ENCODE data around the gene ITIH3. TPM values are rescaled to one million over a fixed set of nuclear protein-coding genes. Genes with fewer than 3 reads are reported as not detected.

The ITIH3 gene
- total and polyA plus RNA-seq, 2 of the 4 experiments (the other 2 are of a cell fraction) = 0.72 to 0.94 TPM

DNA sequence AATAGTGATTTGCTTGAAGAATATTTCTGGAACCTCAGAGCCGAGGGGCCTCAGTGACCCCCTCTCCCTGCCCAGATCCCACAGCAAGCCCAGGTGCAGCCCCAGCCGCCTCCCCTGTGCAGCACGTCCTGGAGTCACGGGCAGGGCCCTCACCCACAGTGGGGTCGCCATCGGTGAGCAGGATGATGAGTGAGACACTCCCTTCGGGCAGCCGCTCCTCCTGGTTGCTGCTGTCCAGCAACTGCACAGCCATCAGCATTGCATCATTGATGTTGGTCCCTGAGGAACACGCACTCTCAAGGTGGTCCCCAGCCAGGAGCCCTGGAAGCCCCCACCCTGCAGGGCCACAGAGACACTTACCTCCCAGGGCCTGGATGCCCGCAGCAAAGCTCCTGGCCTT lies 29.4 kb downstream of the ITIH3 start:
- Histone ChIP-seq H3K14ac (replicated peaks; ENCODE audit: low read depth, low read length) (no peak overlapping the region), H4K8ac (ENCODE audit: low read depth in 2 of 2, low read length in 2 of 2) (no peak overlapping the region), H4K91ac (ENCODE audit: insufficient read depth, low read depth, low read length) (no peak overlapping the region), H2BK20ac (ENCODE audit: low read depth, low read length) (no peak overlapping the region), H4K20me1 (ENCODE audit: insufficient read depth, low read length) (no peaks in the 10 kb centered on the region), H2BK15ac (ENCODE audit: low read depth, low read length) (no peak overlapping the region), H3K18ac (ENCODE audit: low read depth, low read length) (no peak overlapping the region), H3K36me3 (ENCODE audit: control insufficient read depth, insufficient read depth, low read length) (no peaks in the 10 kb centered on the region), H3K9me1 (ENCODE audit: insufficient read depth, low read length) (no peaks in the 10 kb centered on the region), H3K4ac (ENCODE audit: low read depth, low read length) (no peak overlapping the region), H2AFZ (replicated peaks; ENCODE audit: low read length, poor library complexity) (peak overlapping the region; percentile 23), H2BK5ac (ENCODE audit: low read depth, low read length, poor library complexity, severe bottlenecking) (no peak overlapping the region), H2AK9ac (replicated peaks; ENCODE audit: low read depth, low read length, poor library complexity) (no peak overlapping the region), H4K5ac (ENCODE audit: low read depth, low read length) (no peak overlapping the region), H3K4me2 (ENCODE audit: low read depth, low read length) (no peak overlapping the region), H2AK5ac (ENCODE audit: low read depth, low read length) (no peak overlapping the region), H3K56ac (ENCODE audit: extremely low read depth, insufficient read depth, low read length) (no peak overlapping the region), H3K4me3 (ENCODE audit: insufficient read depth, low read depth, low read length) (no peak overlapping the region), H3K79me1 (ENCODE audit: low read depth in 1 of 2, low read length in 2 of 2) (no peaks in the 10 kb centered on the region), H3K23ac (ENCODE audit: low read depth, low read length) (no peak overlapping the region), H3K27me3 (ENCODE audit: control insufficient read depth, insufficient read depth, low read length) (peaks cover 1% of the 10 kb centered on the region; the same call in 1 of the 2 replicates), H3K9ac (ENCODE audit: low read depth, low read length) (no peak overlapping the region), H3K27ac (ENCODE audit: insufficient read depth, low read length) (no peak overlapping the region), H3K4me1 (ENCODE audit: control insufficient read depth, insufficient read depth, low read length) (no peaks in the 10 kb centered on the region), H3K9me3 (ENCODE audit: control insufficient read depth, insufficient read depth, low read length) (no peaks in the 10 kb centered on the region), H2BK120ac (ENCODE audit: low read depth, low read length) (no peak overlapping the region)
- intact Hi-C loops (cut with micrococcal nuclease) (no loop called here), in situ Hi-C loops (cut with MboI; ENCODE audit: low sequenced_read_pairs) (no loop called here), dilution Hi-C loops (cut with HindIII; ENCODE audit: low sequenced_read_pairs, unreplicated experiment) (no loop called here)
- ATAC-seq (ENCODE audit: low read depth) (no peak), DNase-seq (no peak)
- WGBS, 2 experiments (ENCODE audit: extremely low coverage in 2 of 2, insufficient read length in 1 of 2) = 80% methylated on average over 3 of the region's 10 CpGs; no CpG with 5 or more reads in 1 of the 2 experiments
- CTCF ChIA-PET = no interaction called here
- TF ChIP-seq RFX5 (IDR thresholded peaks at IDR 0.05; ENCODE audit: low read depth, low read length) (no peak), MAFK (IDR thresholded peaks at IDR 0.05; ENCODE audit: low read depth, low read length) (no peak), MXI1 (IDR thresholded peaks at IDR 0.05; ENCODE audit: borderline replicate concordance, low read depth, low read length) (no peak), RAD21 (IDR thresholded peaks at IDR 0.05; ENCODE audit: low read length) (no peak), FOS (IDR thresholded peaks at IDR 0.05; ENCODE audit: low read depth, low read length) (no peak), NFE2L2 (IDR thresholded peaks at IDR 0.05; ENCODE audit: low read depth, low read length) (no peak), CHD1 (IDR thresholded peaks at IDR 0.05; ENCODE audit: low read depth, low read length) (no peak), POLR2A (IDR thresholded peaks at IDR 0.05; ENCODE audit: low read depth, low read length) (no peak), BHLHE40 (IDR thresholded peaks at IDR 0.05; ENCODE audit: low read depth, low read length) (no peak), CEBPB (IDR thresholded peaks at IDR 0.05; ENCODE audit: low read depth, low read length) (no peak), RCOR1 (IDR thresholded peaks at IDR 0.05; ENCODE audit: insufficient replicate concordance, low read length) (no peak), SMC3 (IDR thresholded peaks at IDR 0.05; ENCODE audit: low read depth, low read length) (no peak), MAZ (IDR thresholded peaks at IDR 0.05; ENCODE audit: borderline replicate concordance, low read depth, low read length) (no peak)
- TF ChIP-seq, protein P1, sequence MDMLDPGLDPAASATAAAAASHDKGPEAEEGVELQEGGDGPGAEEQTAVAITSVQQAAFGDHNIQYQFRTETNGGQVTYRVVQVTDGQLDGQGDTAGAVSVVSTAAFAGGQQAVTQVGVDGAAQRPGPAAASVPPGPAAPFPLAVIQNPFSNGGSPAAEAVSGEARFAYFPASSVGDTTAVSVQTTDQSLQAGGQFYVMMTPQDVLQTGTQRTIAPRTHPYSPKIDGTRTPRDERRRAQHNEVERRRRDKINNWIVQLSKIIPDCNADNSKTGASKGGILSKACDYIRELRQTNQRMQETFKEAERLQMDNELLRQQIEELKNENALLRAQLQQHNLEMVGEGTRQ (IDR thresholded peaks at IDR 0.05; ENCODE audit: low read depth, low read length) = no peak
- TF ChIP-seq, protein P2, sequence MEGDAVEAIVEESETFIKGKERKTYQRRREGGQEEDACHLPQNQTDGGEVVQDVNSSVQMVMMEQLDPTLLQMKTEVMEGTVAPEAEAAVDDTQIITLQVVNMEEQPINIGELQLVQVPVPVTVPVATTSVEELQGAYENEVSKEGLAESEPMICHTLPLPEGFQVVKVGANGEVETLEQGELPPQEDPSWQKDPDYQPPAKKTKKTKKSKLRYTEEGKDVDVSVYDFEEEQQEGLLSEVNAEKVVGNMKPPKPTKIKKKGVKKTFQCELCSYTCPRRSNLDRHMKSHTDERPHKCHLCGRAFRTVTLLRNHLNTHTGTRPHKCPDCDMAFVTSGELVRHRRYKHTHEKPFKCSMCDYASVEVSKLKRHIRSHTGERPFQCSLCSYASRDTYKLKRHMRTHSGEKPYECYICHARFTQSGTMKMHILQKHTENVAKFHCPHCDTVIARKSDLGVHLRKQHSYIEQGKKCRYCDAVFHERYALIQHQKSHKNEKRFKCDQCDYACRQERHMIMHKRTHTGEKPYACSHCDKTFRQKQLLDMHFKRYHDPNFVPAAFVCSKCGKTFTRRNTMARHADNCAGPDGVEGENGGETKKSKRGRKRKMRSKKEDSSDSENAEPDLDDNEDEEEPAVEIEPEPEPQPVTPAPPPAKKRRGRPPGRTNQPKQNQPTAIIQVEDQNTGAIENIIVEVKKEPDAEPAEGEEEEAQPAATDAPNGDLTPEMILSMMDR (conservative IDR thresholded peaks at IDR 0.05; ENCODE audit: low read depth, low read length) = no peak
- TF ChIP-seq, protein P3, sequence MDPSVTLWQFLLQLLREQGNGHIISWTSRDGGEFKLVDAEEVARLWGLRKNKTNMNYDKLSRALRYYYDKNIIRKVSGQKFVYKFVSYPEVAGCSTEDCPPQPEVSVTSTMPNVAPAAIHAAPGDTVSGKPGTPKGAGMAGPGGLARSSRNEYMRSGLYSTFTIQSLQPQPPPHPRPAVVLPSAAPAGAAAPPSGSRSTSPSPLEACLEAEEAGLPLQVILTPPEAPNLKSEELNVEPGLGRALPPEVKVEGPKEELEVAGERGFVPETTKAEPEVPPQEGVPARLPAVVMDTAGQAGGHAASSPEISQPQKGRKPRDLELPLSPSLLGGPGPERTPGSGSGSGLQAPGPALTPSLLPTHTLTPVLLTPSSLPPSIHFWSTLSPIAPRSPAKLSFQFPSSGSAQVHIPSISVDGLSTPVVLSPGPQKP (IDR thresholded peaks at IDR 0.05; ENCODE audit: borderline replicate concordance, low read depth, low read length) = no peak
- no TSS peak for BruUV-seq (replicated peaks)
- POLR2A ChIA-PET (ENCODE audit: unreplicated experiment) = no interaction called here

Data from IMR-90 (cell line).